MM.1S (cell line): ENCODE measurements around the gene CCDC14.
"Not testable (repeated sequence)": the region's sequence is repeated elsewhere in the genome, so short reads cannot be mapped to it uniquely, and the experiment has no call there.

Source experiments
- DNase-seq: peaks from one replicate; pipeline ENCODE4 v3.0.0-alpha.2; 2015
- H2AFZ ChIP-seq: fragments of 300-600 bp; sonication (generic); 2 replicates; pipeline ENCODE4 v1.6.0; 2016; ENCODE audit warnings: antibody characterized with exemption, low read length
- H3F3A ChIP-seq: fragments of 300-600 bp; sonication (generic); 2 replicates; pipeline ENCODE4 v1.6.1; 2016; ENCODE audit warnings: mild to moderate bottlenecking, antibody characterized with exemption, low read length, moderate library complexity, mixed read lengths; ENCODE audit not compliant: insufficient read depth
- H3K27ac ChIP-seq: fragments of 300-600 bp; sonication (generic); 2 replicates; pipeline ENCODE4 v1.5.1; 2016; ENCODE audit warnings: mild to moderate bottlenecking, low read length
- H3K27me3 ChIP-seq: fragments of 300-600 bp; sonication (generic); replicated peaks from 2 replicates; pipeline ENCODE4 v1.6.0; 2016; ENCODE audit warnings: low read length; ENCODE audit not compliant: insufficient read depth
- H3K36me3 ChIP-seq: fragments of 300-600 bp; sonication (generic); replicated peaks from 2 replicates; pipeline ENCODE4 v1.6.1; 2016; ENCODE audit warnings: mild to moderate bottlenecking, low read length, mixed read lengths; ENCODE audit not compliant: insufficient read depth
- H3K4me1 ChIP-seq: fragments of 300-600 bp; sonication (generic); 2 replicates; pipeline ENCODE4 v1.6.1; 2016; ENCODE audit warnings: low read length, mixed read lengths
- H3K4me2 ChIP-seq: fragments of 300-600 bp; sonication (generic); 2 replicates; pipeline ENCODE4 v1.6.0; 2016; ENCODE audit warnings: low read depth, low read length
- H3K4me3 ChIP-seq: fragments of 300-600 bp; sonication (generic); 2 replicates; pipeline ENCODE4 v1.5.1; 2016; ENCODE audit warnings: low read length, mixed read lengths
- H3K79me2 ChIP-seq: fragments of 300-600 bp; sonication (generic); 2 replicates; pipeline ENCODE4 v1.6.1; 2016; ENCODE audit warnings: mixed run types, low read length, mixed read lengths
- H3K9ac ChIP-seq: fragments of 300-600 bp; sonication (generic); 2 replicates; pipeline ENCODE4 v1.6.1; 2016; ENCODE audit warnings: low read length, mixed read lengths
- H3K9me2 ChIP-seq: fragments of 300-600 bp; sonication (generic); replicated peaks from 2 replicates; pipeline ENCODE4 v1.6.1; 2016; ENCODE audit warnings: mild to moderate bottlenecking, low read length, mixed read lengths; ENCODE audit not compliant: insufficient read depth
- H3K9me3 ChIP-seq: fragments of 300-600 bp; sonication (generic); replicated peaks from 2 replicates; pipeline ENCODE4 v1.6.1; 2016; ENCODE audit warnings: mild to moderate bottlenecking, low read length, mixed read lengths; ENCODE audit not compliant: insufficient read depth
- H4K20me1 ChIP-seq: fragments of 300-600 bp; sonication (generic); 2 replicates; pipeline ENCODE4 v1.6.1; 2016; ENCODE audit warnings: mild to moderate bottlenecking, low read length, moderate library complexity, mixed read lengths; ENCODE audit not compliant: insufficient read depth
- CTCF ChIP-seq: fragments of 300-600 bp; sonication (generic); IDR thresholded peaks from 2 replicates; pipeline ENCODE4 v1.5.1; 2016; ENCODE audit warnings: antibody characterized with exemption, low read length, mixed read lengths
- EZH2 ChIP-seq: fragments of 300-600 bp; sonication (generic); optimal IDR thresholded peaks from 2 replicates; pipeline ENCODE3; 2017; ENCODE audit warnings: low read depth, mild to moderate bottlenecking, antibody characterized with exemption, low read length, mixed read lengths
- EZH2phosphoT487 ChIP-seq: fragments of 300-600 bp; sonication (generic); IDR thresholded peaks from 2 replicates; pipeline ENCODE4 v1.6.1; 2018; ENCODE audit warnings: antibody characterized with exemption, low read length

Gene CCDC14

DNA sequence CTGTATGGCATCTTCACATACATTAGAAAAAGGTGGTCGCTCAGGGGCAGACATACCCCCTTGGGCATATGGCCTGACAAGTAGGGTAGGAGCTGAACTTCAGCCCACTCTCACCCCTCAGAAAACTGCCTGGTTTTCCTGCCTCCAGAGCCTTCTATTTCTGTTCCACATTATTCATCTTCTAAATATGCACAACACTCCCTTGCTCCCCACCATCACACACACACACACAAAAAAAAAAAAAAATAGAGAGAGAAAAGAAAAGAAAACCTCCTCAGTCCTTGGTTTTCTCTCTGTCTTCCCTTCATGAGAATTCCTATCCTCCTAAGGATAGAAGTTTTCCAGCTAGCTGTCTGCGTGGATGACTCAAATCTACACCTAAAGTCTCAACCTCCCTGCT, 36.5 kb upstream of the CCDC14 start:
- H3K4me1 ChIP-seq, result peaks cover 4% of the 10 kb centered on the region; the same call in 1 of the 2 replicates
- no peak overlapping the region for H3K9ac ChIP-seq
- no peaks in the 10 kb centered on the region for H3F3A ChIP-seq
- H3K36me3 ChIP-seq, result no peaks in the 10 kb centered on the region
- H3K79me2 ChIP-seq, result no peaks in the 10 kb centered on the region
- H3K27ac ChIP-seq, result no peak overlapping the region
- no peak for DNase-seq
- H3K4me2 ChIP-seq, result no peak overlapping the region
- no peaks in the 10 kb centered on the region for H3K27me3 ChIP-seq
- no peak overlapping the region for H2AFZ ChIP-seq
- TF ChIP-seq EZH2phosphoT487, result no peak
- no peak for TF ChIP-seq CTCF
- no peak for TF ChIP-seq EZH2
- no peaks in the 10 kb centered on the region for H3K9me3 ChIP-seq
- no peaks in the 10 kb centered on the region for H3K9me2 ChIP-seq
- H3K4me3 ChIP-seq, result no peak overlapping the region
- H4K20me1 ChIP-seq, result no peaks in the 10 kb centered on the region

- no peaks in the 10 kb centered on the region for H3K79me2 ChIP-seq
- TF ChIP-seq EZH2phosphoT487 (no peak), CTCF (no peak), EZH2 (no peak)
- H3K9me2 ChIP-seq, result no peaks in the 10 kb centered on the region
- H3K4me1 ChIP-seq, result no peaks in the 10 kb centered on the region
- H3K4me2 ChIP-seq, result no peak overlapping the region
- H4K20me1 ChIP-seq, result no peaks in the 10 kb centered on the region
- H3K4me3 ChIP-seq, result no peak overlapping the region
- H3K36me3 ChIP-seq, result no peaks in the 10 kb centered on the region
- H2AFZ ChIP-seq, result no peak overlapping the region
- H3K27me3 ChIP-seq, result peaks cover 6% of the 10 kb centered on the region; the same call in 1 of the 2 replicates
- H3F3A ChIP-seq, result no peaks in the 10 kb centered on the region
- no peaks in the 10 kb centered on the region for H3K9me3 ChIP-seq
- DNase-seq, result no peak
- no peak overlapping the region for H3K9ac ChIP-seq
- no peak overlapping the region for H3K27ac ChIP-seq
Observed at GRCh38 chr3:123993818-123994217, 32.8 kb upstream of the CCDC14 start.

GRCh38 chr3:123991730-123992588, 30.9 kb upstream of the CCDC14 start, which contains the start of gene ROPN1:
ROPN1 (minus strand) TSS chr3:123992124; CDS start chr3:123980481, 11,643 bp downstream.
- H3K9me3 ChIP-seq, H3K79me2 ChIP-seq, H4K20me1 ChIP-seq, H3K4me2 ChIP-seq, H3K9ac ChIP-seq, H3K4me3 ChIP-seq, H3F3A ChIP-seq, H3K4me1 ChIP-seq, H3K36me3 ChIP-seq, H3K9me2 ChIP-seq, H2AFZ ChIP-seq, H3K27me3 ChIP-seq, H3K27ac ChIP-seq, DNase-seq: not testable (repeated sequence)

GRCh38 chr3:123986427-123986826, 25.4 kb upstream of the CCDC14 start:
- Histone ChIP-seq H3K9me2 (no peaks in the 10 kb centered on the region), H2AFZ (no peak overlapping the region), H3K27ac (no peak overlapping the region), H3K9ac (no peak overlapping the region), H3F3A (no peaks in the 10 kb centered on the region), H4K20me1 (no peaks in the 10 kb centered on the region), H3K9me3 (no peaks in the 10 kb centered on the region), H3K27me3 (peaks cover 6% of the 10 kb centered on the region; the same call in 1 of the 2 replicates), H3K4me1 (no peaks in the 10 kb centered on the region), H3K36me3 (no peaks in the 10 kb centered on the region), H3K4me3 (no peak overlapping the region), H3K79me2 (no peaks in the 10 kb centered on the region), H3K4me2 (no peak overlapping the region)
- TF ChIP-seq EZH2phosphoT487 (no peak), CTCF (no peak)
- no peak for DNase-seq
